Right hindlimb (tissue), 1 donor: ENCODE data around the gene DHRSX.
"Not testable (repeated sequence)": the region's sequence is repeated elsewhere in the genome, so short reads cannot be mapped to it uniquely, and the experiment has no call there.

Experiments used
- DNase-seq: peaks from one replicate; pipeline ENCODE4 v3.0.0-alpha.2; 2018

DHRSX gene

DNA sequence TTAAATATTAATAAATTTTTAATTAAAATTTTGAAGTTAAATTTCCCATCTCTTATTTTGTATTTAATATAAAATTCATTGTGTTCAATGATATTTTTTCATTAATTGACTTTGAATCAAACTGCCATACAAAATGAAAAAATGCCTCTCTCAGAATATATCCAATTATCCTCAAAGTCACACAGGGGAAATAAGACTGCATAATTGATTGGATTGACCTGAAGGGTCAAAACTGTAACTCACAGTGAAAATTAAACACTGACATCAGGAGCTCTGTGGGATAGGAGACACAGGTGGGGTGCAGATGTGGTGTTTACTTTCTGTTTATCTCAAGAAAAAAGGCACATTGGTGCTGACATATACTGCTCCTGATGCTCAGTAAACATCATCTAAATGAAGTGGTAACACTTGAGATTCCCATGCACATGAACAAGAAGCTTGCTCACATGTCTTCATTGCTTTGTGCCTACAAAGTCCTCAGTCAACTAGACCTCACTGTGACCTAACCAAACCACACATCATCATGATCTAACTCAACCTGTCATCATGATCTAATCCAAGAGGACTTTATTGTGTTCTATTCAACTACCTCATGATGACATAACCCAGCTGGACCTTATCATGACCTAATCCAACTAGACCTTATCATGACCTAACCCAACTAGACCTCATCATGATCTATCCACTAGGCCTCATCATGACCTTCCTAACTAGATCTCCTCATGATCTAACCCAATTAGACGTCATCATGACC lies 83.7 kb downstream of the DHRSX start:
- DNase-seq = no peak

DNA sequence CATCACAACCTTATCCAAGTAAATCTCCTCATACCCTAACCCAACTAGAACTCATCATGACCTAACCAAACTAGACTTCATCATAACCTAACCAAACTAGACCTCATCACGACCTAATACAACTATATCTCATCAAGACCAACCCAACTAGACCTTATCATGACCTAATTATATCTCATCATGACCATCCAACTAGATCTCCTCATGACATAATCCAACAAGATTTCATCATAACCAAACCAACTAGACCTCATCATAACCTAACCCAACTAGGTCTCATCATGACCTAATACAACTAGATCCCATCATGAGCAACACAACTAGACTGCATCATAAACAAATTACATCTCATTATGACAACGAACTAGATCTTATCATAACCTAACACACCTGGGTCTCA lies 86.4 kb downstream of the DHRSX start:
- no peak for DNase-seq

DNA sequence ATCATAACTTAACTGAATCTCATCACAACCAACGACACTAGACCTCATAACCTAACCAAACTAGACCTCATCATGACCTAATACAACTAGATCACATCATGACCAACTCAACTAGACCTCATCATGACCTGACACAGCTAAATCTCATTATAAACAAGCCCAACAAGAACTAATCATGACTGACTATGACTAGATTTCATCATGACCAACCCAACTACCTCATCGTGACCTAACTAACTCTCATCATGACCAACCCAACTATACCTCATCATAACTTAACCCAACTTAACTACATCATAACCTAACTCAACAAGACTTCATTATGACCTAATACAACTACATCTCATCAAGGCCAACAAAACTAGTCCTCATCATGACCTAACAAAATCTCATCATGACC lies 86.8 kb downstream of the DHRSX start:
- DNase-seq = no peak

DNA sequence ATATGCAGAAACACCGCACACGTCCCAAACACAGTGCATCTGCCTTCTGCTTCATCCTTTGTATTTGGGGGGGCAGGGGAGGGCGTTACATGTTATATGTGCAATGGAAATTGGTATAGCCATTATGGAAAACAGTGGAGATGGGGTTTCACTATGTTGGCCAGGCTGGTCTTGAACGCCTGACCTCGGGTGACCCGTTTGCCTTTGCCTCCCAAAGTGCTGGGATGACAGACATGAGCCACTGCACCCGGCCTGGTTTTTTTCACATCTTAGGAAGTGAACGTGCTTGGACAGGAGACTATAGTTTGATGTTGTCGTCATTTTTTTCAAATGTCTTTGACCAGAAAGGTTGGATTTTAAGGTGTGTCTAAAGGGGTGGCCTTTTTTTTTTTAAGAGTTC lies 88.6 kb downstream of the DHRSX start:
- DNase-seq = no peak

DNA sequence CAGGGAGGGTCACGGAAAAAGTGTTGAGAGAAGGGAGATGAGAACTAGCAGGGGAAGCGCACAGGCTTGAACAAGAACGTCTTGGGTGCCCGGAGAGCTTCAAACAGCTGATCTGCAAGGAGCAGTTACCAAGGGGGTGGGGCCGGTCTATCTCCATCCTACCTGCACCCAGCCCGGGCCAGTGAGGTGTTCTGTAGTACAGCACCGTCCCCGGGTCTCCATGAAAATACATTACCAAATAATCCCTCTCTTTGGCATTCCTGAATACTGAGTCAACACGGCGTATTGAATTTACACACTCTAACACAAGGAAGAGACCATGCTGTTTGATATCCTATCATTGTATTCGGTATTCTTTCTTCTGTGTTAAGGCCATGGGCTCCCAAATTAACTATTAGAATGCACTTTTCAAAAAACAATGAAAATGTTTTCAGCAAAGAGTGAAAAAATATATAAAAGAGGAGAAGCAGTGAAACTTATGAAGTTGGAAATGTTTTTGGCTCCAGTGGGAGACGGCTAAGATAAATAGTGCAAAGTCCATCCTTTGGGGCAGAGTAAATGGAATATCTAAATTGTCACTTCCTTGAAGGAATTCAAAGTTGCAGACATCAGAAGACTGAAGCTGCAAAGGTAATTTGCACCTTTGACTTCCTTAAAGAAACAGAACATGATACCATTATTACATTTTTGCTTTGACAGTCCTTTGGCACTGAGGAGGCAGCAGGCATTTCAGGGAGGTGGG lies 90.3 kb downstream of the DHRSX start:
- DNase-seq = no peak

DNA sequence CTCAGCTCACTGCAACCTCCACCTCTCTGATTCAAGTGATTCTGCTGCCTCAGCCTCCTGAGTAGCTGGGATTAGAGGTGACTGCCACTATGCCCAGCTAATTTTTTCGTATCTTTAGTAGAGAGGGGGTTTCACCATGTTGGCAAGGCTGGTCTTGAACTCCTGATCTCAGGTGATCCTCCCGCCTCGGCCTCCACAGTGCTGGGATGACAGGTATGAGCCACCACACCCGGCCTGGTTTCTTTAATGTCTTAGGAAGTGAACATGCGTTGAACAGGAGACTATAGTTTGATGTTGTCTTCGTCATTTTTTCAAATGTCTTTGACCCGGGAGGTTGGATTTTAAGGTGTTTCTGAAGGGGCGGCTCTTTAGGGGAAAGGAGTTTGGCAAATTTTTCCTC lies 91.0 kb downstream of the DHRSX start:
- no peak for DNase-seq

DNA sequence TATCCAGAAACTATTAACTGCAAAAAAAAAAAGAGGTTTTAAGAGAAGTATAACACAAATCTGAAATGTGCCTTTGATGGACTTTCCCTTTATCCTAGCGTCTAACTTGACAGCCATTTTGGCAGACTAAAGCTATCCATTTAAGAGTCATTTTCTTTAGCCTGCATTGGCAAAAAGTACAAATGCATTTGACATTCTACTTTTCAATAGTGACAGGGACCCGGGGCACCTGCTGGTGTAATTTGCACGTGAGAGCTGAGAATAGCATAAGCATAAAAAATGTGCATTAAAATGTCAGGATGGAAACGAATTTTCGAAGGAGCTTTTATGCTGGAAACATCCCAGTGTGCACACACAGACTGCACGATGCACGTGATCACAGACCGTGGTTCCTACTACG lies 91.9 kb downstream of the DHRSX start:
- no peak for DNase-seq

DNA sequence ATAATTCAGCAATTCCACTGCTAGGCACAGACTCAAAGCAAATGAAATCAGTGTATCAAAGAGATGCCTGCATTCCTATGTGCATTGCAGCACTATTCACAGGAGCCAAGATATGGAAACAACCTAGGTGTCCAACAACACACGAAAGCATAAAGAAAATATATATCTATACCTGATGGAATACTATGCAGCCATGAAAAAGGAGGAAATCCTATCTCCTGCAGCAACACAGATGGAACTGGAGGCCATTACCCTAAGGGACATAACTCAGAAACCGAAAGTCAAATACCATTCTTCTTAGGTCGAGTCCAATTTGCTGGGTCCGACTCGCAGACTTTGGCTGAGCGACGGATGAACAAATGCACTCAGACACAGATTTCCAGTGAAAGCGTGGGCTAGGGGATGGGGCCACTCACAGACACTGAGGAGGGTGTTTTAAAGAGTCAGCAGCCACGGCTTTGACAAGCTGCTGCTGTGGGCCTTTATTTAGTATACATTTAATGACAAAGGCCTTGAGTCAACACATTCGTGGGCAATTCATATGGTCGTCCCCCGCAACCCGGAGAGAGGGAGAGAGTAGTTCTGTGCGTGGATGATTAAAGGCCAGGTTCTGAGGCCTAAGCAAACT lies 93.8 kb downstream of the DHRSX start:
- no peak for DNase-seq

DNA sequence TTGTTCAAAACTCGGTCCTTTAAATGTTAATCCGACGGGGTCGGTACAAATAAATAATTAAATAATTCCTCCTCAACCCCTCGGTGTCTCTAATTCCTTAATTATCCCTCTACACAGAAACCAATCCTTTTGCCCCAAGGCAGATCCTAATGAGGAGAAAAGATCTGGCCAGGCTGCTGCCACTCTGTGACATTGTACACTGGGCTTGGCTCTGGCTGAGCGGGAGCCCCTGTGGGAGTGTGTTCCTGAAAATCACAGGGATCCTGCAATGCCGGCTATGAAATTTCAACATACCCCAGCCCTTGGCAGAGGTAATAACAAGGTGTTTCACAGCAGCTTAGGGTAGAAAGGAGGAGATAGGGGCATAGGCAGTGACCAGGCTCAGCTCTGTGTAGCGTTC lies 96.0 kb downstream of the DHRSX start:
- no peak for DNase-seq

DNA sequence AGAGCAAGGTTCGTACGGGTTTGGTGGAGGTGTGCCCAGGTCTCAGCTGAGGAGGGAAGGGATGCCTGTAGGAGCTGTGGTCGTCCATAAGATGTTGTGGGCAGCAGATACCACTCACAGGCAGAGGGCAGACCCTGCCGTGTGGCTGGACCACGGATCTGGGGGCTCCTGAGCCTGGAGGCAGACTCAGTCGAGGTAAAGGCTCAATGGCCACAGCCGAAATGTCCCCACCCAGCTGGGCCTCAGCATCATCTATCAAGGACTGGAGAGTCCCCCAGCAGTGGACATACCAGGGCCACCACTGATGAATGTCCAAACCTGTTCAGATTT lies 98.5 kb downstream of the DHRSX start:
- no peak for DNase-seq

DNA sequence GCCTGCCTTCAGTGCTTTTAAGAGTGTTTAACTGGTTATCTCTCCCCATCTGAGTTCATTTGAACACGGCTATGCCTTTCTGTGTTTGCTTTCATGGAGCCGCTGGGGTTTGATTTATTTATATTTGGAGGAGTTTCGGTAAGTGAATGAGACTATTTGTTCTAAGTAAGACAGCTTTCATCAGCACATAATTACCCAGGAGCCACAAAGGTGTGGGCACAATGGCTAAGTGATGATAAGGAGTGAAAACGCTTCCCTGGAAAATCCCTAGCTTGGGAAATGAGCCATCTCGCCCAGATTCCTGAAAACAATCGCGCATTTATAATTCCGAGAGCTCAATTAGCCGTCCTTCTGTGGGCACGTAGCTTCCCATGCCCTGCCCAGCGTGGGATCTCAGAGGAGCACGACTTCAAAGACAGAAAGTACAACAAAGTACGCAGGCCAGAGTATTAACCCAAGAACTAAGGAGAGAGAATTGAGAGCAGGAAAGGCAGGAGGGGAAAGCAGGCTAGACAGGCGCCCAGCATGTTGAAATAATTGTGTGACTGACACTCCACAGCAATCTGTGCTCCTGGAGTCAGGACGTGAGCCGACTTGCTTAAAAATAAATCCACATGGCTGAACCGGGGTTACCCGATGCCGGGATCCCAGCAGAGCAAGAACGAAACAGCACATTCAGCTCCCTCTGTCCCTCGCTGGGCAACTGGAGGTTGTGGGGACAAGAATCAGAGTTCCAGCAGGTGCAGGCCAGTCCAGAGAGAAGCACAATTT lies 99.0 kb downstream of the DHRSX start:
- DNase-seq = no peak

DNA sequence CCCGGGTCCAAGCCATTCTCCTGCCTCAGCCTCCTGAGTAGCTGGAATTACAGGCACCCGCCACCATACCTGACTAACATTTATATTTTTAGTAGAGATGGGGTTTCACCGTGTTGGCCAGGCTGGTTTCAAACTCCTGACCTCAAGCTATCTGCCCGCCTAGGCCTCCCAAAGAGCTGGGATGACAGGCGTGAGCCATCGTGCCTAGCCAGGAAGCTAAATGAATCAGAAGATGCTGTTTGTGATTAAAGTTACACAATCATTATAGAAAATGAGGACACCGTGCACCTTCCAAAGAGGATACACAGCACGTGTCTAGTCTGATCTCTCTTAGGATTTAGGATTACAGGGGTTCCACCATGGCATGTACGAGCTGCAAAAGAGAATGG lies 99.6 kb downstream of the DHRSX start:
- no peak for DNase-seq

DNA sequence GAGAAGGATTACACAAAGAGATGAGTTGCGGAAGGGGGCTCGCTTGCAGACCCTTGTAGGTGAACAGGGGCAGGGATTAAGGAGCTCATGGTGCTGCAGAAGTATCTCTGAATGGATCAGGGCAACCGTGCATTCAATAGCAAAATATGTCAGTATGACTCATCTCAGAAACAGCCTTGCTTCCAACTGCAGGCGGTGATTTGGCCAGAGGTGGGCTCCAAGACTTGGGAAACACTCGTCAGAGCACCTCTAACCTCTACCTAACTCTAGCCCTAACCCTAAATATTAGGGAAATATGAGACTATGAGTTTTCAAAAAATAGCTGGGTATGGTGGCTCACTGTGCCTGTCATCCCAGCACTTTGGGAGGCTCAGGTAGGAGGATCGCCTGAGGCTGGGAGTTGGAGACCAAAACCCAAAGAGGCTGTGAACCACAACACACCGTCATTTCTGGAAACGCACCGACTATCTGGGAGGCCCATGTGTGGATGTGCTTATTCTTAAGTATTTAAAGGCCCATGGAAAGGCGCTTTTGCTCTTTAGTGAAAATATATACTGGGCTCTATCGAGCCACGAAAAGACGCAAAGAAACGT lies 102.6 kb downstream of the DHRSX start:
- DNase-seq = no peak

DNA sequence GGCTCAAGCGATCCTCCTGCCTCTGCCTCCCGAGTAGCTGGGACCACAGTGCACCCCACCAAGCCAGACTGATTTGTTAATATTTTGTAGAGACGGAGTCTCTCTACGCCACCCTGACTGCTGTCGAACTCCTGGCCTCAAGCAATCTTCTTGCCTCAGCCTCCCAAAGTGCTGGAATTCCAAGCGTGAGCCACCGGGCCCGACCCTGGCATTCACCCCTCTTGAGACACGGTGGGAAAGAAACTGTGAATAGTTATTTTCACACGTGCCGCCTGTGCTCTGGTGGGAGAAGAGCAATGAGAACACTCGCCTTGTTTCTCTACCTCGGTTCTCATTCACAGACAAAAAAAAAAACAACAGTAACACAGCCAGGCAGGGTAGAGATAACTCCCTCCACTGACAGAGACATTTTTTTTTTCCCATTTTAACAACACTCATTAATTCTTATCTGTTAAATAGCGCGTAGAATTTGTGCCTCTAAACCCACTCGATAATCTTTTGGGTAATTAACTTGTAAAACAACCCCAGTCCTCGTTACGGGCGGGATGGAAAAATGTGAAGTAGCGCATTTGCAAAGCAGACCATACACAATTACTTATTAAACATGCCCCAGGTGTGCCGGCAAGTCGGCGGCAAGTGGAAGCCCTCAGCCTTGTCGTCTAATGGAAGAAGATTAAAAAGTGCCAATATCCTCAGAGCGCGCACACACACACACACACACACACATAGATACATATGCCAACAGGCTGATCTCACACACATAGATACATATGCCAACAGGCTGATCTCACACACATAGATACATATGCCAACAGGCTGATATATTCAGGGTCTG lies 103.3 kb downstream of the DHRSX start:
- DNase-seq = no peak

DNA sequence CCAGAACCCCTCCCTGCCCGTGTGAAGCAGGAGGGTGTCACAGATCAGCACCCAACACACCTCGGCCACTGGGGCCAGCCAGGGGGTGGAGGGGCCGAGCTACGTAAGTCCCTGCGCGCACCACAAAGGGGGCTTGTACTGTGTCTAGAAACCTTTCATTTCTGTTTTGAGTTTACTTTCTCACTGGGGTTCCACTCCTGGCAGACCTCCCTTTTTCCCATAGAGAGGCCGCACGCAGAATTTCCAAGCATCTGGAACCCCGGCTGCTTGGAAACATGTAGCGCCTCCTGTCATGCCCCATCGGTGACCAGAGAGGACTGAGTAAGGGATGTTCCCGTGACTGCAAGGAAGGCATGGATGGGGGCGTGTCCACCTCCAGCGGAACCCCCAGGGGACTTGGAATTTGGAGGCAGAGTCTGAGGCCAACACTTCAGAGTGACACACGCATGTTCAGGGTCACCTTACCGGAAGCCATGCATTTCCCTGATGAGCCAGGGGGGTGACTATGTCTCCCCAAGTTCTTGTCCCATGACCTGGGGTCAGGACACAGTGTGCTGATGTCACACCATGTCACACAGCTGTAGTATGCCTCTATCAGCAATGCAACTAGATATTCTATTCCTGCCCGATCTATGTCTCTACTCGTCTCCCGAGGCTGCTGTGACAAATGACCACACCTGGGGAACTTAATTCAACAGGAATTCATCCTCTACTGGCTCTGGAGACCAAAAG lies 105.3 kb downstream of the DHRSX start:
- no peak for DNase-seq

DNA sequence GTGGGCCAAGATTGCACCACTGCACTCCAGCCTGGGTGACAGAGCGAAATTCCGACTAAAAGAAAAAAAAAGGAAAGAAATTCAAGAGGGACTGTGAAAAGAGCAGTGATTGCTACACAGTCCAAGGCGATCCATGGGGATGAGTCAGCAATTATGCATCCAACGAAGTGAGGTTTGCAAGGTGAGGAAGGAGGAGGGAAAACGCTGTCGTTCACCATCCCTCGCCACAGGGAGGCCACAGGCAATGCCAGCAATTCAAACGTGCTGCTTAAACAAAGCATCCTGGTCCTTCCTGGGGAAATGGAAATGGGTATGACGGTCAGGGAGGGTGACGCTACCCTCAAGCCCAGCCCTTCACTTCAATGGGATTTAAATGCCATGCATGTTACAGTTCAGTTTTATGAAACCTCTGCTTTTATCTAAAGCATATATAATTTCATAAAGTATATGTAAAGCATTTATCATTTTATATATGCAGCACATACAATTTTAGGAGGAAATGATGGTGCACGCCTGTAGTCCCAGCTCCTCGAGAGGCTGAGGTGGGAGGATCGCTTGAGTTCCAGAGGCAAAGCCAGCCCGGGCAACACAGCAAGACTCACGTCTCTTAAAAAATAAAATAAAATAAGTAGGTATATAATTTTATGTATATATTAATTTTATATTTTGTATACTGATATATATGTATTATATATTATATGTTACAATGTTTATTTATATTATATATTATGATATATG lies 108.7 kb downstream of the DHRSX start:
- no peak for DNase-seq

DNA sequence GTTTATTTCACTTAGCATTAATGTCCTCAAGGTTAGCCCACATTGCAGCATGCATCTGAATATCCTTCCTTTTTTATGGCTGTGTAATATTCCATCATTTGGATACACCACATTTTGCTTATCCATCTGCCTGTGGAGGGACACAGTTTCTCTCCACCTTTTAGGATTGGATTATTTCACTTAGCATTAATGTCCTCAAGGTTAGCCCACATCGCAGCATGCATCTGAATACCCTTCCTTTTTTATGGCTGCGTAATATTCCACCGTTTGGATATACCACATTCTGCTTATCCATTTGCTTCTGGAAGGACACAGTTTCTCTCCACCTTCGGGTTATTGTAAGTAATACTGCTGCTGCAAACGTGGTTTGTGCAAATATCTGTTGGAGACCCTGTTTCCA lies 110.0 kb downstream of the DHRSX start:
- no peak for DNase-seq

DNA sequence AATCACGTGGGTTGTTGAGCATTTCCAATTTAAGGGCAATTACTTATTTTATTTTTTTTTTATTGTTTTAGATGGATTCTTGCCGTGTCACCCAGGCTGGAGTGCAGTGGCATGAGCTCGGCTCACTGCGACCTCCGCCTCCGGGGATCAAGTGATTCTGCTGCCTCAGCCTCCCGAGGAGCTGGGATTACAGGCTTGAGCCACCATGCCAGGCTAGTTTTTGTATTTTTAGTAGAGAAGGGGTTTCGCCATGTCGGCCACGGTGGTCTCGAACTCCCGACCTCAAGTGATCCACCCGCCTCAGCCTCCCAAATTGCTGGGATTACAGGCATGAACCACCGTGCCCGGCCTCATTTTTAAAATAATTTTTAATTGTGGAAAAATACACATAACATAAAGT lies 111.0 kb downstream of the DHRSX start:
- DNase-seq = not testable (repeated sequence)

DNA sequence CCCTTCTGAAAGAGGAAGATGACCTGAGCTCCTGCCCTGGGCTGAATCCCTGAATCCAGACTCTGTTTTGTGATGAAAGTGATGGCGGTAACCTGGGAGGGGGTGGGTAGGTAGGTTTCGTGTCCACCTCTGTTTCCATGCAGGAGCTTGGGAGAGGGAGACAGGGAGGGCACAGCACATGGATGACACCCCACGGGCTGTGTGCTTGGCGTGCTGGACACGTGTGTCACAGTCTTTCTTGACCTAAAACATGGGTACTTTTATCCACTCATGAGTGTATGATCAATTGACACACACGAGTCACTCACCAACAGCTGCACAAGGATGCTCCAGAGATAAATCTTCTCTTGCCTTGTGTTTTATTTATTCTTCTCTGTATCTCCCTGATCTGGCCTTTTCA lies 111.5 kb downstream of the DHRSX start:
- no peak for DNase-seq

DNA sequence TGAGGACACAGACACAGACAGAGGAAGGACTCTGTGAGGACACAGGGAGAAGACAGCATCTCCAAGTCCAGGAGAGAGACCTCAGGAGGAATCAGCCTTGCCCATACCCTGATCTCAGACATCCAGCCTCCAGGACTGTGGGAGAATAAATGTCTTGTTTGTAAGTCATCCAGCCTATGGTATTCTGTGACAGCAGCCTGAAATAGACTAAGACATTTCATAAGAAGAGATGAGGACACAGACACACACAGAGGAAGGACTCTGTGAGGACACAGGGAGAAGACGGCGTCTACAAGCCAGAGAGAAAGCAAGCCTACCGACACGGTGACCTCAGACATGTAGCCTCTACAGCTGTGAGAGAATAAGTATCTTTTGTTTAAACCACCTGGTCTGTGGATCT lies 112.1 kb downstream of the DHRSX start:
- no peak for DNase-seq
